ENCODE measurements around the gene CDCP2.
A peak's percentile ranks its signal among the peaks of the same experiment; 100 is the strongest.

CDCP2 gene

DNA sequence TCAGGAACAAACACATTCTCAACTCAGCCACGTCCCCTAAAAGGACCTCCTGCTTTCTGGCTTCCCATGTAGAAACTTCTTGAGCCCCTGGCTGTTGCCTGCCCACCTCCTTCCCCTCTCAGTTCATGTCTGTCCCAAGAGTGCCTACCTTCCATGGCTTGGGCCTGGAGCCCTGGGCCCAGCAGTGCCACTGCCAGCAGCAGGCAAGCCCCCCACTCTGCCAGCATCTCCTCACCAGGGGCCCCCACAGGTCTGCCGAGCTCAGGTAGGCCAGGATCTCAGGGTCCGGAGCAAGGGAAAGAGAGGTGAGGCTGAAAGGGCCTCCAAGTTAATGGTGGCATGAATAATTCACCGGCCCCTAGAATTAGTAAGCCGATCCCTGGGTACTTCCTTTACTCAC is at the start of gene CDCP2:
Gene CDCP2 (minus strand): TSS at position 305 of the 400 bp plus-strand sequence. CDS start 78 bp downstream, at position 227.
- in situ Hi-C loops (cut with MboI; ENCODE audit: low sequenced_read_pairs, unreplicated experiment): no loop called here
- DNase-seq (ENCODE audit: low spot score): no peak
- no peak for TF ChIP-seq CTCF (IDR thresholded peaks at IDR 0.05; ENCODE audit: borderline replicate concordance, control extremely low read depth, extremely low read depth, insufficient read depth, missing control alignments)

GRCh38 chr1:54200519-54200997 is 47.8 kb upstream of the CDCP2 start:
- DNase-seq (ENCODE audit: low spot score): no peak
- in situ Hi-C loops (cut with MboI; ENCODE audit: low sequenced_read_pairs, unreplicated experiment): no loop called here
- no peak for TF ChIP-seq CTCF (IDR thresholded peaks at IDR 0.05; ENCODE audit: borderline replicate concordance, control extremely low read depth, extremely low read depth, insufficient read depth, missing control alignments)

DNA sequence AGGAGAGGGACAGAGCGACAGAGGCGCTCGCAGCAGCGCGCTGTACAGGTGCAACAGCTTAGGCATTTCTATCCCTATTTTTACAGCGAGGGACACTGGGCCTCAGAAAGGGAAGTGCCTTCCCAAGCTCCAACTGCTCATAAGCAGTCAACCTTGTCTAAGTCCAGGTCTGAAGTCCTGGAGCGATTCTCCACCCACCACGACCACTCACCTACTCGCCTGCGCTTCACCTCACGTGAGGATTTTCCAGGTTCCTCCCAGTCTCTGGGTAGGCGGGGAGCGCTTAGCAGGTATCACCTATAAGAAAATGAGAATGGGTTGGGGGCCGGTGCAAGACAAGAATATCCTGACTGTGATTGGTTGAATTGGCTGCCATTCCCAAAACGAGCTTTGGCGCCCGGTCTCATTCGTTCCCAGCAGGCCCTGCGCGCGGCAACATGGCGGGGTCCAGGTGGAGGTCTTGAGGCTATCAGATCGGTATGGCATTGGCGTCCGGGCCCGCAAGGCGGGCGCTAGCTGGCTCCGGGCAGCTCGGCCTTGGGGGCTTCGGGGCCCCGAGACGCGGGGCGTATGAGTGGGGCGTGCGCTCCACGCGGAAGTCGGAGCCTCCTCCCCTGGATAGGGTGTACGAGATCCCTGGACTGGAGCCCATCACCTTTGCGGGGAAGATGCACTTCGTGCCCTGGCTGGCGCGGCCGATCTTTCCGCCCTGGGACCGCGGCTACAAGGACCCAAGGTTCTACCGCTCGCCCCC is 47.1 kb upstream of the CDCP2 start, which contains the start of the genes CYB5RL and MRPL37:
Gene CYB5RL (minus strand): TSS at position 266 of the 754 bp plus-strand sequence. CDS start 4,414 bp downstream, outside the sequence.
Gene MRPL37 (plus strand): TSS at position 403 of the 754 bp plus-strand sequence. CDS start 77 bp downstream, at position 480.
- no peak for TF ChIP-seq CTCF (IDR thresholded peaks at IDR 0.05; ENCODE audit: borderline replicate concordance, control extremely low read depth, extremely low read depth, insufficient read depth, missing control alignments)
- in situ Hi-C loops (cut with MboI; ENCODE audit: low sequenced_read_pairs, unreplicated experiment): no loop called here
- peak; percentile 98 for DNase-seq (ENCODE audit: low spot score)

- TF ChIP-seq CTCF (IDR thresholded peaks at IDR 0.05; ENCODE audit: borderline replicate concordance, control extremely low read depth, extremely low read depth, insufficient read depth, missing control alignments): no peak
- in situ Hi-C loops (cut with MboI; ENCODE audit: low sequenced_read_pairs, unreplicated experiment): no loop called here
- no peak for DNase-seq (ENCODE audit: low spot score)
These were observed 46.5 kb upstream of the CDCP2 start for GRCh38 chr1:54199151-54199764.

- in situ Hi-C loops (cut with MboI; ENCODE audit: low sequenced_read_pairs, unreplicated experiment): no loop called here
- DNase-seq (ENCODE audit: low spot score): no peak
- no peak for TF ChIP-seq CTCF (IDR thresholded peaks at IDR 0.05; ENCODE audit: borderline replicate concordance, control extremely low read depth, extremely low read depth, insufficient read depth, missing control alignments)
These were observed 40.7 kb upstream of the CDCP2 start for GRCh38 chr1:54193453-54193852.

- no peak for DNase-seq (ENCODE audit: low spot score)
- TF ChIP-seq CTCF (IDR thresholded peaks at IDR 0.05; ENCODE audit: borderline replicate concordance, control extremely low read depth, extremely low read depth, insufficient read depth, missing control alignments): no peak
- in situ Hi-C loops (cut with MboI; ENCODE audit: low sequenced_read_pairs, unreplicated experiment): no loop called here
These were observed 38.7 kb upstream of the CDCP2 start for GRCh38 chr1:54191525-54191924.

Measured in GM13976 (cell line).